ENCODE data around the gene CELA2A. TPM values are rescaled to one million over a fixed set of nuclear protein-coding genes. Genes with fewer than 3 reads are reported as not detected.

The CELA2A gene
- total and polyA plus RNA-seq, 2 of the 13 experiments (the other 11 are each of a cell fraction or from before 2014, with no cell fraction given): not detected

DNA sequence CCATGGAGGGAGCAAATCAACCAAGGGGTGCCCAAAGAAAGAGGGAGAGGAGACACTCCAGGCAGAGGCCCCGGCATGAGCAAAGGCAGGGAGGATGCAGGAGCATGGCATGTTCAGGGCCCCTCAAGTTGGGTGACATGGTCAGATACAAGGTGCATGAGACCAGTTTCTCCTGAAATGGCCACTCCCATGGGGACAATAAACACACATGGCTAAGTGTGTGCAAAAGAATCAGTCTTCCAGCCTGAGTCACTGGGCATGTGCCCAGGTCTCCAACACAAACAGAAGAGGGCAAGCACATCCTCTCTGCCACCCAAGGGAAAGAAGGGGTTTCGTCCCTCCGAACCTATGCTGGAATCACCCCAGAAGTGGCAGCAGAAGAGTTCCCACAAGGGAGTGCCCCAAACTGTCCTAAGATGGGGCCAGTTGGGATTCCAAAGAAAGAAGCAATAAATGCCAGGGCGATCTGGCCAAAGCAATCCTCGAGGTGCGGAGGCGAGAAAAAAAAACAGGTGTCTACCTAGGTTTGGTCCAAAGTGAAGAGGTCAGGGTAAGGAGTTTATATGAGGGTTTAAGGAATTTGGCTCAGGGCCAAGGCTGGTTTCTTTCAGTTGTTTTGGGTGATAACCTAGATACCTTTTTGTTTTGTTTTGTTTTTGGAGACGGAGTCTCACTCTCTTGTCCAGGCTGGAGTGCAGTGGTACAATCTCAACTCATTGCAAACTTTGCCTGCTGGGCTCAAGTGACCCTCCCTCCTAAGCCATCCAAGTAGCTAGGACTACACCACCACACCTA is 54.3 kb downstream of the CELA2A start:
- H3K9ac ChIP-seq (ENCODE audit: insufficient read depth, low read depth, low read length): no peak overlapping the region
- no peak overlapping the region for H2AFZ ChIP-seq (ENCODE audit: low read length)
- ChIA-PET POLR2A (no interaction called here), CTCF (ENCODE audit: low intra/inter-chr PET ratio, low total read pairs) (no interaction called here)
- no peaks in the 10 kb centered on the region for H3K27me3 ChIP-seq (ENCODE audit: control insufficient read depth in 1 of 2, insufficient read depth in 2 of 2, low read length in 2 of 2)
- in situ Hi-C loops (cut with HindIII; ENCODE audit: extremely low pct_ligation_motif_present, low pct_unique_long_range_greater_than_20kb): no loop called here
- FAIRE-seq: no peak
- H4K20me1 ChIP-seq (ENCODE audit: insufficient read depth, low read length): no peaks in the 10 kb centered on the region
- H3K27ac ChIP-seq (ENCODE audit: extremely low read length, insufficient read depth, low read length): no peak overlapping the region
- BruUV-seq (replicated peaks): no TSS peak
- H3K36me3 ChIP-seq (replicated peaks in 1 of 2; ENCODE audit: control insufficient read depth in 1 of 2, insufficient read depth in 2 of 2, low read length in 2 of 2): peaks cover 2 to 16% of the 10 kb centered on the region in 2 experiments; a peak in 3 of 5 replicates
- TF ChIP-seq, protein P1, sequence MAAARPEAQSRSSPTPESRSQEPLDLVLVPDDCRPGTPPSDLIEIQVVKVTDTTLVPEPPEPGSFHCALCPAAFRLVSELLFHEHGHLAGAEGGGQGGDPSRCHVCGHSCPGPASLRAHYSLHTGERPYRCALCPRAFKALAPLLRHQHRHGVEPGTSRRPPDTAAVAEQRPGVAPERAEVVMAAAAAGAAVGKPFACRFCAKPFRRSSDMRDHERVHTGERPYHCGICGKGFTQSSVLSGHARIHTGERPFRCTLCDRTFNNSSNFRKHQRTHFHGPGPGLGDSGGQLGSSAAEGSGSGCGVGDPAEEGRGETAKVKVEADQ (CRISPR knock-in tag; IDR thresholded peaks at IDR 0.05; ENCODE audit: borderline replicate concordance): no peak
- TF ChIP-seq, protein P2, sequence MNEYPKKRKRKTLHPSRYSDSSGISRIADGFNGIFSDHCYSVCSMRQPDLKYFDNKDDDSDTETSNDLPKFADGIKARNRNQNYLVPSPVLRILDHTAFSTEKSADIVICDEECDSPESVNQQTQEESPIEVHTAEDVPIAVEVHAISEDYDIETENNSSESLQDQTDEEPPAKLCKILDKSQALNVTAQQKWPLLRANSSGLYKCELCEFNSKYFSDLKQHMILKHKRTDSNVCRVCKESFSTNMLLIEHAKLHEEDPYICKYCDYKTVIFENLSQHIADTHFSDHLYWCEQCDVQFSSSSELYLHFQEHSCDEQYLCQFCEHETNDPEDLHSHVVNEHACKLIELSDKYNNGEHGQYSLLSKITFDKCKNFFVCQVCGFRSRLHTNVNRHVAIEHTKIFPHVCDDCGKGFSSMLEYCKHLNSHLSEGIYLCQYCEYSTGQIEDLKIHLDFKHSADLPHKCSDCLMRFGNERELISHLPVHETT (CRISPR knock-in tag; conservative IDR thresholded peaks at IDR 0.05): no peak
- TF ChIP-seq, protein P3, sequence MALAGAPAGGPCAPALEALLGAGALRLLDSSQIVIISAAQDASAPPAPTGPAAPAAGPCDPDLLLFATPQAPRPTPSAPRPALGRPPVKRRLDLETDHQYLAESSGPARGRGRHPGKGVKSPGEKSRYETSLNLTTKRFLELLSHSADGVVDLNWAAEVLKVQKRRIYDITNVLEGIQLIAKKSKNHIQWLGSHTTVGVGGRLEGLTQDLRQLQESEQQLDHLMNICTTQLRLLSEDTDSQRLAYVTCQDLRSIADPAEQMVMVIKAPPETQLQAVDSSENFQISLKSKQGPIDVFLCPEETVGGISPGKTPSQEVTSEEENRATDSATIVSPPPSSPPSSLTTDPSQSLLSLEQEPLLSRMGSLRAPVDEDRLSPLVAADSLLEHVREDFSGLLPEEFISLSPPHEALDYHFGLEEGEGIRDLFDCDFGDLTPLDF (CRISPR knock-in tag; IDR thresholded peaks at IDR 0.05): no peak
- TF ChIP-seq MTA1 (CRISPR knock-in tag; IDR thresholded peaks at IDR 0.05; ENCODE audit: borderline replicate concordance) (no peak), ZNF761 (CRISPR knock-in tag; conservative IDR thresholded peaks at IDR 0.05) (no peak)
- ATAC-seq: no peak
- no peaks in the 10 kb centered on the region for H3K9me3 ChIP-seq (ENCODE audit: low read length)
- no peak overlapping the region for H3K4me3 ChIP-seq (replicated peaks in 1 of 3; ENCODE audit: insufficient read depth in 1 of 3, low read depth in 2 of 3, low read length in 3 of 3)
- H3K4me1 ChIP-seq (ENCODE audit: insufficient read depth, low read length): peaks cover 6% of the 10 kb centered on the region; the same call in 1 of the 2 replicates
- intact Hi-C loops (cut with micrococcal nuclease; ENCODE audit: unreplicated experiment): no loop called here
- no peak overlapping the region for H3K4me2 ChIP-seq (ENCODE audit: low read depth, low read length)
- WGBS (ENCODE audit: low lambda C conversion rate): 98% methylated on average over 8 of the region's 8 CpGs
- no peak for DNase-seq (ENCODE audit: low spot score)
- no peaks in the 10 kb centered on the region for H3K79me2 ChIP-seq (ENCODE audit: insufficient read depth, low read length)

Data from HepG2 (cell line).